ENCODE data around the gene ROBO1.

Gene ROBO1

DNA sequence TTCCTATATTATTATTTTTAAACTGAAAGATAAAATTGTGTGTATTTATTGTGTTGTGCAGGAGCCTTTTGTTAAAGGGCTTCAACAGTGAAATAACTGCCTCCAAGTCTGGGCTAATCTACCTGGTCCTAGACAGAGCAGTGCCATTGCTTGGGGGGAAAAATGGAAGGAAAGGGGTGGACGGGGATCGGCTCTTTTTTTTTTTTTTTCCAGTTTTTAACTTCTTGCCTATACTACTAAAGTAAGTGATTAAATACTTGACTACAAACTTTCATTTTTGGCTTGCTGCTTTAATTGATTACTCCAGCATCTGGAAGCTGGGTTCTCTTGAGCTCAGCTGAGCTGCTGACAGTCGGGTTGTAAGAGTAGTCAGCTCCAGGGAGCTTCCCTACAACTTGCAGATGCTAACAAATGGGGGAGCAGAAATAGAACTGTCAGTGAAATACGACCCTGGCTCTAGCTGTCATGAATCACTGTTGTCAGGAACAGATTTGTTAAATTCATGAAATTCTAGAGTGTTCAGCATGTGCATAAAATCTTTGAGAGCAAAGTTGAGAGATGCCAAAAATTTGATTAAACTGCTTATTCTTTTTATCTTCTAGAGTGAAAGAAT is 276.7 kb downstream of the ROBO1 start:
- H3K27ac Mint-ChIP-seq: no peak overlapping the region
- no peaks in the 10 kb centered on the region for H3K4me1 Mint-ChIP-seq (ENCODE audit: low read depth)
- no peaks in the 10 kb centered on the region for H3K9me3 Mint-ChIP-seq
- H3K4me3 Mint-ChIP-seq: no peak overlapping the region
- H3K27me3 Mint-ChIP-seq (ENCODE audit: low read depth): no peaks in the 10 kb centered on the region
- H3K36me3 Mint-ChIP-seq (ENCODE audit: low read depth): no peaks in the 10 kb centered on the region

DNA sequence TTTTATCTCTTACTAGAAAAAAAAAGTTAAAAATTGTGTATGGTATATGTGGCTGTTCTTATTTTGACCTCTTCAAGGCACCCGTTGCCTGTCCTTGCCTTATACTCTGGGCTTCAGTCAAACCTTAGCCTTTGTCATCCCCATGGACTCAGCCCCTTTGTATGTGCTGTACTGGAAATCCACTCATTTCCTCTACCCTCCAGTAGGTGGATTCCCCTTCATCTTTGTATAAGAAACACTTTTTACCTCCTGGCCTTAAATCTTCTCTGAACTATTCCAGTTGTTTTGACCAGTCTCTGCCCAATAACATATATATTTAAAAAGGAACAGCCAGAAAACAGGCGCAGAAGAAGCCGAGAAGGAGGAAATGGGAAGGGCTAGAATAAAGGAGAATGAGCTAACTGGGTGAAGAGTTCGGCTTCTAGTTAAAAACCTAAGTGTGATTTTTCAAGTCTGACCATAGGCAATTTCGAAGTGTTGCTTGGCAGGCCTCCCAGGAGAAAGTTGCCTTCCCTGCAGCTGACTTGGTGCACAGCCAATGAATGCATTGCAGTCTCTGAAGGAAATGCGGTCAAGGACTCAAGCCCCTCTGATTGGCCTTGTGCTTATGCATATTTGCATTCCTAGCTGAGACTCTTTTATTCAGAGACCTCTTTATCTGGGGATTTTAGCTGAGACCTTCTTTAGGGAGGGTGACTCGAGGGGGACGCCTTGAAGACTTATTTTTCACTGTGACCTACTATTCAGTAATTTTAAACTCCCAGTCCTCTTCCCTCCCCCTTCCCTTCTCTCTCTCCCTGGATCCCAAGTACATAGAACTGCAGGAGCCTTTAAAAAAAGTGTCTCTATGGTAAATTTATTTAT is 277.4 kb downstream of the ROBO1 start:
- no peaks in the 10 kb centered on the region for H3K36me3 Mint-ChIP-seq (ENCODE audit: low read depth)
- no peaks in the 10 kb centered on the region for H3K4me1 Mint-ChIP-seq (ENCODE audit: low read depth)
- no peaks in the 10 kb centered on the region for H3K27me3 Mint-ChIP-seq (ENCODE audit: low read depth)
- no peak overlapping the region for H3K4me3 Mint-ChIP-seq
- H3K9me3 Mint-ChIP-seq: no peaks in the 10 kb centered on the region
- H3K27ac Mint-ChIP-seq: no peak overlapping the region

DNA sequence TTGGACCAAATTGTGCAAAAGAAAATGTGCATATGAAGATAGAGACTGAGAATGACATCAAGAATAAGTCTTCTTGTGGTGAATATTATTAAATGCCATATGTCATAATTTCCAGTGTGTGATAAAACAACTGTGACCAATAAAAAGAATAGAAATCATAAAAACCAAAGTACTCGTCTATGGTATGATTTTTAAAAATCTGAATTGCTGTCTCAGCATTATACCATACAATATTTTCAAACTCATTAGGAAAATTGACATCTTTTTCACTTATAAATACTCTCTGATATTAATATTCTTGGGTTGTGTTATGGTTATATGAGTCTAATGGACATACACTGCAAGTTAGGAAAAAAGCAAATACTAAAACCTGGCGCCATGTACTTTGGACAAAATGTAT is 279.4 kb downstream of the ROBO1 start:
- Mint-ChIP-seq H3K27me3 (ENCODE audit: low read depth) (no peaks in the 10 kb centered on the region), H3K9me3 (no peaks in the 10 kb centered on the region), H3K36me3 (ENCODE audit: low read depth) (no peaks in the 10 kb centered on the region), H3K27ac (no peak overlapping the region), H3K4me1 (ENCODE audit: low read depth) (no peaks in the 10 kb centered on the region), H3K4me3 (no peak overlapping the region)

DNA sequence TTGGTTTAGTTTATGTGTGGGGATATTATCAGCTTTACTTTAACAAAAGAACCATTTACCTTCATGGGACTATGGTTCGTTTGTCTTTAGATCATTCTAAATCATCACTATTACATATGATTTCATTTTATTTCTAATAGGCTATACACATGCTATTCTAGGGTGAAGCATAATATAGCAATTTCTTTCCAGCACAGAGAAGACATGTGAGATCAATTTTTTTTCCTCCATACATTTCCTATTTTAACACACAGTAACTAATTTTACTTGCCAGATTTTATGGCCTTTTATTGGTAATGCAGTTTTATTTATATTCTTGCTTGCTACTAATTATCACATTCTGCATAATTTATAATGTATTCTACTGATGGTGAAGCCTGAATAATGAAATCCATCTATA is 287.1 kb downstream of the ROBO1 start:
- Mint-ChIP-seq H3K4me3 (no peak overlapping the region), H3K27ac (no peak overlapping the region), H3K4me1 (ENCODE audit: low read depth) (no peaks in the 10 kb centered on the region), H3K9me3 (no peaks in the 10 kb centered on the region), H3K27me3 (ENCODE audit: low read depth) (no peaks in the 10 kb centered on the region), H3K36me3 (ENCODE audit: low read depth) (no peaks in the 10 kb centered on the region)

DNA sequence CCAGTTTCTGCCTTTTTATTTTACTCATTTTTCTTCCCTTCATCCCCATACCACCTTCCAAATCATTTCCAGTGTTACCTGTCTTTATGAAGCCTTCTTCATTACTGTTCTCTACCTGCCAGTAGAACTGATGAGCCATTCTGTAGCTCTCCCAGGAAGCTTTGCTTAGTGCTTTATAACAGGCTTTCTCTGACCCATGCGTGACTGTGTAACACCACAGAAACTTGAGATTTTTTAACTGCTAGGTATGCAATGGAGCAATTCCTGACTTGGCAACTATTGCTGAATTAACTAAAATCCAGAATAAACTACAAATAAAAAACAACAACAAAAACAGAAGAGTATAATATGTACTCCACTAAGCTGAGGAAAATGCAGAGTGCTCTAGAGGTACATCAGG is 289.2 kb downstream of the ROBO1 start:
- Mint-ChIP-seq H3K36me3 (ENCODE audit: low read depth) (no peaks in the 10 kb centered on the region), H3K27me3 (ENCODE audit: low read depth) (no peaks in the 10 kb centered on the region), H3K4me1 (ENCODE audit: low read depth) (no peaks in the 10 kb centered on the region), H3K4me3 (no peak overlapping the region), H3K9me3 (no peaks in the 10 kb centered on the region), H3K27ac (no peak overlapping the region)

DNA sequence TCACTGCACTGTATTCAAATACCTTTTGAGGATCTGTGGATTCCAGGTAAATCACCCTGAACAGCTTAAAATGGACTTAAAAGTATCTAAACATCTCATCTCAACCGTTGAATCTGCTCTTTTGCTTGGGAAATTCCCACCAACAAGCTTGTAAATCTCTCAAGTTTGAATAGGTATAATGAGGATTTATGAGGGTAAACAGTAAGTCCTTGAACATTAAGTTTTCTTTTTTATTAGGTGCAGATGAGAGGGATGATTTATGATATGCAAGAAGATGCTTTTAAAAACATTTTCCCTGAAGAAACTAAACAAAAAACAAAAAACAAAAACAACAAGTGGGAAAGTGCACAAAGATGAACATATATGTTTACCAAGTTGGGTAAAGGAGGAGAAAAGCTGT is 290.6 kb downstream of the ROBO1 start:
- Mint-ChIP-seq H3K27me3 (ENCODE audit: low read depth) (no peaks in the 10 kb centered on the region), H3K4me3 (no peak overlapping the region), H3K27ac (no peak overlapping the region), H3K9me3 (no peaks in the 10 kb centered on the region), H3K36me3 (ENCODE audit: low read depth) (no peaks in the 10 kb centered on the region), H3K4me1 (ENCODE audit: low read depth) (no peaks in the 10 kb centered on the region)

DNA sequence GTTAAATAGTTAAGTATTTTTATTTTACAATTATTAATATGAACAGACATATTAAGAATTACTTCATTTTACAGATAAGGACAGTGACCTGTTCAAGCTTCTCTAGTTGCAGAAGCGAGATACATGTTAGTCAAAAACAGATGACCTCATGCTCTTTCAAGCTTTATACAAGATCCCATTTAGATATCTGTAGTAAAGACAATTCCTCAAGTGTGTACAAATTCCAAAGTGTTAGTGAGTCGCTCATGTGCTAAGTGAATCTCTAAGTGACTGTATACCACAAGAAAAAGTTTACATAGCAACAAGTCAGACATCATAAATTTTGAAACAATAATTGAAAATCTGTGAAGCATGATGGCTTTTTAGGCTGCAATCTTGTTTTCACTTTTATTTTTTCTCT is 293.8 kb downstream of the ROBO1 start:
- Mint-ChIP-seq H3K9me3 (peaks cover 2% of the 10 kb centered on the region), H3K27ac (no peak overlapping the region), H3K4me3 (no peak overlapping the region), H3K36me3 (ENCODE audit: low read depth) (no peaks in the 10 kb centered on the region), H3K27me3 (ENCODE audit: low read depth) (no peaks in the 10 kb centered on the region), H3K4me1 (ENCODE audit: low read depth) (no peaks in the 10 kb centered on the region)

DNA sequence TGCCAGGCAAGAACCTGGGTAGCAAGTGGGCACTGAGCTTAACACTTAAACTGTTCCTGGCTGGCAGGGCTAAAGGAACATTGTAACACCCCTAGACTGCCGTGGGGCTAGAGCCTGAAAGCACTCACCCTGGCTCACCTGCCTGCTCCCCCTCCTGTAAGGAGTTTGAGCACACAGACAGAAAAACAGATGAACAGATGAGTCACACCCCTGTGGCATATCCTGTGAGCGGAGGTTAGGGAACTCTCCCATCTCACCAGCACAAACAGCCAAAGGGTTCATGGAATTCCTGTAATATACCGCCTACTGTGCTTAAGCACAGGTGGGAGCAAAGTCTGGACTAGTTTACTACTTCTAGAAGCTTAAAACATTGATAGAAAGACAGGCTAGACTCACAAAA is 300.1 kb downstream of the ROBO1 start:
- H3K27ac Mint-ChIP-seq: no peak overlapping the region
- H3K36me3 Mint-ChIP-seq (ENCODE audit: low read depth): no peaks in the 10 kb centered on the region
- H3K4me1 Mint-ChIP-seq (ENCODE audit: low read depth): no peaks in the 10 kb centered on the region
- H3K9me3 Mint-ChIP-seq: peaks cover 5% of the 10 kb centered on the region
- no peak overlapping the region for H3K4me3 Mint-ChIP-seq
- H3K27me3 Mint-ChIP-seq (ENCODE audit: low read depth): no peaks in the 10 kb centered on the region

DNA sequence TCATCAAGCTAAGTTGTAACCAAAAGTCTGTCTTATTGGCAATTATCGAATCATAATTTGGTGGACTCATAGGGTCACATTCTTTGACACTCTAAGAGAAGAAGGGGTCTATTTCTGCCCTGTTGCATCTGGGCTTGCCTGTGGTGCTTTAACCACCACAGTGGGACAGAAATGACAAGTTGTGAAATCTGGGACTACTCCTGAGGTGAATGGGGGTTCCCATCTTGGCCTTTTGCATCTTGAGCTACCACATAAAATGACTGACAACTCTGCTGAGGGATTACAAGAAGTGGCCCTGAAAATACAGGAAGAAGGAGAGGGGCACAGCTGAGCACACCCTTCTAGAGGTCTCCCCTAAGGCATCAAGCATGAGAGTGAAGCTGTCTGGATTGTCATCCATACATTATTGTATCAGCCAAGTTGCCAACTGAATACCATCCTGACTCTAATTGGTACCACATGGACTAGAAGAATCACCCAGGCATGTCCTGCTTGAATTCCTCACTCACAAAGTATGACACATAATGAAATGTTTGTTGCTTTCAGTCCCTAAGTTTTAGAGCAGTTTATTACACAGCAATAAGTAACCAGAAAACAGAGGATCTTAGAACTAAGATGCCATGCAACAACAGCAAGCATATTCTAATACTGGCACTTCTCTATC is 306.5 kb downstream of the ROBO1 start:
- H3K4me3 Mint-ChIP-seq: no peak overlapping the region
- H3K9me3 Mint-ChIP-seq: no peaks in the 10 kb centered on the region
- H3K27me3 Mint-ChIP-seq (ENCODE audit: low read depth): no peaks in the 10 kb centered on the region
- no peaks in the 10 kb centered on the region for H3K4me1 Mint-ChIP-seq (ENCODE audit: low read depth)
- H3K27ac Mint-ChIP-seq: no peak overlapping the region
- H3K36me3 Mint-ChIP-seq (ENCODE audit: low read depth): no peaks in the 10 kb centered on the region

DNA sequence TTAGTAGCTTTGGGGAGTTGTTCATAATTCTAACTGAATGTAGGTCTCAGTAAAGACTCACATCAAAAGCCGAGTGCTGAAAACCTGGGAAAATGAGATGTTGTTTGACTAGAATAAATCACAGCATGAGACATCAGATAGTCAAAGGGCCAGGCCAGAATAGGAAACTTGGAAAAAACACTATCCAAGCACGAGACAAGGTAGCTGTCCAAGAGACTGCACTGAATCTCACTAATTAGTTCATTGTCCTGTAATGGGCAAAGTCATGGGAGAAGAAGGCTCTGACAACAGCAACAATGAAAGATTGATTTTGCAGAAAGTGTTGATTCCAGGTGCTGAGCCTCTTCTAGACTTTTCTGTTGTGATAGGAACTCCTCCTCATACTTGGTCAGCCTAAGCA is 314.2 kb downstream of the ROBO1 start:
- Mint-ChIP-seq H3K4me1 (ENCODE audit: low read depth) (no peaks in the 10 kb centered on the region), H3K27me3 (ENCODE audit: low read depth) (no peaks in the 10 kb centered on the region), H3K9me3 (no peaks in the 10 kb centered on the region), H3K4me3 (no peak overlapping the region), H3K36me3 (ENCODE audit: low read depth) (no peaks in the 10 kb centered on the region), H3K27ac (no peak overlapping the region)

DNA sequence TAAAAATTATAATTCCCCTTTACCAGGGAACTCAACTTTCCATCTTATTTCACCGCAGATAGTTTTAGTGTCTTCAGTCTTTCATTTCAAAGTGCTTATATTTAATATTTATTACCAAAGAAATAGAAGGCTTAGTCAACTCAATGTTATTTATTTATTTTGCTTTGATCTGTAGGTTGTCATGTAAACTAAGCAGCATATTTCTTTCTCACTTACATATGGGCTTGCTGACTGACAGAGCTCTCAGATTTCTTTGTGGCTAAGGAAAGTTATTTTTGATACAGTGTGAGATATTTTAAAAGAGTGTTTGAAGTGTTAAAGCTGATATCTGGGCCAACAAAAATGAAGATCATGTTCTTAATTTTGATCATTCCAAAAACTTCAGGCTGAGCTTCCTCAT is 331.4 kb downstream of the ROBO1 start:
- Mint-ChIP-seq H3K27ac (no peak overlapping the region), H3K27me3 (ENCODE audit: low read depth) (no peaks in the 10 kb centered on the region), H3K36me3 (ENCODE audit: low read depth) (no peaks in the 10 kb centered on the region), H3K4me1 (ENCODE audit: low read depth) (no peaks in the 10 kb centered on the region), H3K9me3 (no peaks in the 10 kb centered on the region), H3K4me3 (no peak overlapping the region)

DNA sequence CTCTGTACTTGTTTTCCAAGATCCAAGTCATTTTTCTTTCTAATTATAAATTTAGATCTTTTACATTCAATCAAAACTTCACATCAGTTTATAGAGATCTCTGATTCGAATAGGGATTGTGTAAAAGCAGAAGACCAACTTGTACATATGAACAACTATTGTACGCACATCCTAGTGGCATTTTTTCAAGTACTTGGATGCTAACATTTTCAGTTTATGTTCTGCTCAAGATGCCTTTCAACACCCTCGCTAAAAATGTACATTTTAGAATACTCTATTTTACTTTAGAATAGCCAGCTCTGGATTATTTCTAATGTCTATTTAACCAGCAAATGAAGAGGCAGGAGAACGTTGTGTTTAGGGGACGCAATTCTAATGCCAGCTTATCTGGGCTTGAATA is 340.7 kb downstream of the ROBO1 start:
- H3K9me3 Mint-ChIP-seq: peaks cover 6% of the 10 kb centered on the region
- no peaks in the 10 kb centered on the region for H3K4me1 Mint-ChIP-seq (ENCODE audit: low read depth)
- no peak overlapping the region for H3K4me3 Mint-ChIP-seq
- no peaks in the 10 kb centered on the region for H3K36me3 Mint-ChIP-seq (ENCODE audit: low read depth)
- H3K27me3 Mint-ChIP-seq (ENCODE audit: low read depth): no peaks in the 10 kb centered on the region
- no peak overlapping the region for H3K27ac Mint-ChIP-seq

DNA sequence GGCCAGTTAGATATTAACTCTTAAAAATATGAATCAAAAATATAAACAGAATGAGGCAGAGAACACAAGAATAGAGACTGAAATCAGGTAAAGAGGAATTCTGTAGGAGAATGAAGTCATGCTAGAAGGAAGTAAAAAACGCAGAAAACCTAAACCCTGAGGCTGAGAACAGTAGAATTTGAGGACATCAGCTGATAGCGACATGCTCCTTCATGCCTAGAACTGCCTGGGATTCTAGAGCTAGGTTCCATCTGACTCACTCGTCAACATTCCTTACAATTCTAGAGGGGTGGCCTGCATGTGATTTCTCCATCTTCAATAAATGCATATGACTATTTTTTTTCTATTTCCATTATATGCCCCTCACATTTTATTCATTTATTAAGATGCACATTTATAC is 343.0 kb downstream of the ROBO1 start:
- Mint-ChIP-seq H3K4me3 (no peak overlapping the region), H3K9me3 (peaks cover 6% of the 10 kb centered on the region), H3K4me1 (ENCODE audit: low read depth) (no peaks in the 10 kb centered on the region), H3K36me3 (ENCODE audit: low read depth) (no peaks in the 10 kb centered on the region), H3K27me3 (ENCODE audit: low read depth) (no peaks in the 10 kb centered on the region), H3K27ac (no peak overlapping the region)

DNA sequence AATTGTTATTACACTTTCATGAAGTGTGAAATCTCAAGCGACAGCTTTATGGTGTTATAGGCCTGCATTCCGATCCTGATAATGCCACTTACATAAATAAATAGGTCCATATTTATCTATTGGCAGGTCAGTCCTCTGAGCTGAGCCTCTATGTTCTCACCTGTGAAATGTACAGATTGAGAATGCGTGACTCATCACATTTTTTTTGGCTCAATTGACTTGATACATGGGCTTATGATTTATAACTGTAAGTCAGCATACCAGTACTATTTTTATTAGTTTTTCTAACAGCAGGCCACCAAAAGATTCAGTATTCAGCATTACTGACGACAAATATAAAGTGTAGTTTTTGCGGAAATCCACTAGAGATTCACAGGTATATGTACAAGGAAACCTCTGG is 344.4 kb downstream of the ROBO1 start:
- H3K9me3 Mint-ChIP-seq: peaks cover 6% of the 10 kb centered on the region
- H3K36me3 Mint-ChIP-seq (ENCODE audit: low read depth): no peaks in the 10 kb centered on the region
- H3K4me1 Mint-ChIP-seq (ENCODE audit: low read depth): no peaks in the 10 kb centered on the region
- H3K4me3 Mint-ChIP-seq: no peak overlapping the region
- H3K27ac Mint-ChIP-seq: no peak overlapping the region
- no peaks in the 10 kb centered on the region for H3K27me3 Mint-ChIP-seq (ENCODE audit: low read depth)

DNA sequence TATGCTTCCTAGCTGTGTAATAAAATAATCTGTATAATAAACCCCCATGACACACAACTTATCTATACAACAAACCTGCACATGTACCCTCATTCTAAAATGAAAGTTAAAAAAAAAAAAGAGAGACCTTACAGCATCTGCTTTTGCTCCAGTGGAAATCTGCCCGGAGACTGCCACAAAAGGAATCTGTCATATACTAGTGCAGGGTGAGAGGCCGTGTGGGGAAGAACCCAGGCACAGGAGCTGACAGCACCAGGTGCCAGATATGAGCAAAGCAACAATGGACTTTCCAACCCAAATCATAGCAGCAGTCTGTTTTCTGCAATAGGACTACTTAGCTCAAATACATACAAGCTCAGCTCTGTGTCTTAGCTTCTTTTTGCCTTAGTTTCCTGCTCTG is 346.5 kb downstream of the ROBO1 start:
- Mint-ChIP-seq H3K36me3 (ENCODE audit: low read depth) (no peaks in the 10 kb centered on the region), H3K9me3 (peaks cover 6% of the 10 kb centered on the region), H3K4me3 (no peak overlapping the region), H3K4me1 (ENCODE audit: low read depth) (no peaks in the 10 kb centered on the region), H3K27me3 (ENCODE audit: low read depth) (no peaks in the 10 kb centered on the region), H3K27ac (no peak overlapping the region)
